Ureter (tissue), 1 donor: ENCODE results near the gene CENPF. TPM values are rescaled to one million over a fixed set of nuclear protein-coding genes. Genes with fewer than 3 reads are reported as not detected.

Experiments
- DNase-seq: peaks from one replicate; pipeline ENCODE4 v3.0.0-alpha.2; 2020; ENCODE audit warnings: low spot score
- total RNA-seq: library from RNA; stranded (reverse); gene quantifications from one replicate; pipeline ENCODE4 v1.2.4, GENCODE V29; 2023
- donor health status: DM: yes; HTN: yes; CAD: no.

The CENPF gene
- total RNA-seq, 1 donor from 2014 or later = 0.60 TPM

DNA sequence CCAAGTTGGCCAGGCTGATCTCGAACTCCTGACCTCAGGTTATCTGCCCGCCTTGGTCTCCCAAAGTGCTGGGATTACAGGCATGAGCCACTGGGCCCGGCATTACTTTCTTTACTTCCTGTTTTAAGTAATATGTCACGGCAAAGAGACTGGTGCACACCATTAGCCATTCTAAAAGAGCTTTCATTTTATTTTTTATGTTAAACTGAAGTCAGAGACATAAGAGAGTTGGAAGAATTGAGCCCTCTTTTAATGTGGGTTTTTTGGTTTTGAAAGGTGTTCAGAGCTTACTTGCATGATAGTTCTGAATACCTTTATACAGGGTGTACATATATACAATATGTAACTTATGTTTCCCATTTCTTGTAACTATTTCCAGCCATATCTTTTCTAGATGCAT lies 14.3 kb downstream of the CENPF start:
- no peak for DNase-seq

DNA sequence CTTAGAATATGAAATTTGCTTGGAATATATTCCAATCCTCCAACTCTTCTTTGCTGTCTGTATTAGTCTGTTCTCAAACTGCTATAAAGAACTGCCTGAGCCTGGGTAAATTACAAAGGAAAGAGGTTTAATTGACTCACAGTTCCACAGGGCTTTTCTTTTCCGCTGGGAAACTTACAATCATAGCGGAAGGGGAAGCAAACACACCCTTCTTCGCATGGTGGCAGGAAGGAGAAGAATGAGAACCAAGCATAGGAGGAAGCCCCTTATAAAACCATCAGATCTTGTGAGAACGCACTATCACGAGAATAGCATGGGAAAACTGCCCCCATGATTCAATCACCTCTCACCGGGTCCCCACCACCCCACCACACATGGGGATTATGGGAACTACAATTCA lies 14.8 kb downstream of the CENPF start:
- DNase-seq = no peak

DNA sequence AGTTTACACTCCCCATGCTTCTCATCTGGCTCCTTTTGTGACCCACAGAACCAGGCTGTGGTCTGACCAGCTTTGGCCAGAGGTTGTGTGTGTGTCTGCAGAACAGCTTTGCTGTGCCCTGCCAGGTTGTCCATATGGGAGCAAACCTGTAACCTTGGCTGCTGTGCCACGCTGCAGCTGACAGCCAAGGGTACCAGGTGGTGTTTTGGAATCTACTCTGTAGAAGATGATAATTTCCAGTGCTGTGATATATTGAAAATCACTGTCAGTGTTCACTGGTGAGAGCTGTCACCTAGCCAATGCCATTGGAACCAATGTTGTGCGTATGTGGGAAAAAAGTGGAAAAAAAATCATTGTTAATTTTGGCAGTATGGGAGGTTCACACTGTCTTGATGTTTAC lies 18.2 kb downstream of the CENPF start:
- no peak for DNase-seq

DNA sequence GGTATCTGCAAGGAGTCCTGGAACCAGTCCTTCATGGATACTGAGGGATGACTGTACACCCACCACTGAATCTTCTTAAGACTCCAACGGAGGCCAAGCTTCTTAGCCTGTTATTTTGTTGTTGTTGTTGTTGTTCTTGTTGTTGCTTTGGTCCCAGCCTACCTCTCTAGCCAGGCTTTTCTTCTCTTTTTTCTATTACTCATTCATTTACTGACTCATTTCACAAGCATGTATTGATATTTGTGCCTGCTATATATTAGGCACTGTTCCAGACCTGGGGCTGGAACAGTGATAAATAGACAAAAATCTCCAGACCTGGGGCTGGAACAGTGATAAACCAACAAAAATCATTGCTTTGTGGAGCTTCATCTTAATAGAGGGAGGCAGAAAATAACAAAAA lies 20.4 kb downstream of the CENPF start:
- no peak for DNase-seq

DNA sequence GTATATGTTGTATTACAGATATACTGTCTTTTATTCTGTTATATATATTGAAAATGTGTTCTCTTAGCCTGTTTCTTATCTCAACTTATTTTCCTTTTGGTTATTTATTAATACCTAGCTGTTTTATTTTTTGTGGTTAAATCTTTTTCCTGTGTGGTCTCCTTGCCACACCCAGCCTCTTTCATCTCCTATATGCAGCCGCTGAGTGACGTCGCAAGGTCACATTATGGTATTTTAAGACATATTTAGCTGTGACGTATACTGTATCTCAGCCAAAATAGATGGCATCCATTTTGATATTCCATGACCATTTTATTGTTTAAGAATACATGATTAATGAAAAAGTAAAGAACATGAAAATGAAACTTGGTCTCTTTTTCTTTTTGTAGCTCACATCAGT lies 29.1 kb downstream of the CENPF start:
- no peak for DNase-seq

DNA sequence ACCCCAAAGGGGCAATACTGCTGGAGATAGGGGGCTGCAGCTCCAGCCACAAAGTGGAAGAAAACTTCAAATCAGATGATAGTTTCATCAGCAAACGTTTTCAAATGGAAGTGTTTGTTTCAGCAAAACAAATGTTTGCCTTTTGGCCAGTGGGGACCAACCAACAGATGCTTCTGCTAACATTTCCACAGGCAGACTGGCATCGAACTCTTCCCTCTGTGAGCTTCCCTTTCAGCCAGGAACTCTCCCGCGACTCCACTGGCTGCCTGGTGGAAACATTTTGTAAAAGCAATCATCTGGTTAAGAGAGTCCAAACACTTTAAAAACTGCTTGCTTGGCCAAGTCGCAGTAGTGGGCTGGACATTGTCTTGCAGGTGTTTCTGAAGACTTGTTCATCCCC lies 30.7 kb downstream of the CENPF start:
- no peak for DNase-seq

DNA sequence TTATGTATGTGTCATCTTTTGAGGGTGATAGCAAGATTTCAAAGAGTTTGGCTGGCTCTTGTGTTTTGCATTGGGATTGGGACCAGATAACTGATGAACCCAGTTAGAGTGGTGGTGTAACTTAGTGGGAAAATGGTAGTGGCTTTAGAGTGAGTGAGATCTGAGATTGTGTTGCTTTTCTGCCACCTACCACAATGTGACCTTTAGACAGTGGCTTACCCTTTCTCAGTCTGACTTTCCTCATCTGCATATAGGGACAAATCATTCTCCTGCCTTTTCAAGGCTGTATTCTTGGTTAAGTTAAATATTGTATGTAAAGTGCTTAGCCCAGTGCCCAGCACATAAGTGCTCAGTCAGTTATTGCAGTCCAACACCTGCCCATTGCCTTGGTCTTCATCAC lies 31.3 kb downstream of the CENPF start:
- no peak for DNase-seq

DNA sequence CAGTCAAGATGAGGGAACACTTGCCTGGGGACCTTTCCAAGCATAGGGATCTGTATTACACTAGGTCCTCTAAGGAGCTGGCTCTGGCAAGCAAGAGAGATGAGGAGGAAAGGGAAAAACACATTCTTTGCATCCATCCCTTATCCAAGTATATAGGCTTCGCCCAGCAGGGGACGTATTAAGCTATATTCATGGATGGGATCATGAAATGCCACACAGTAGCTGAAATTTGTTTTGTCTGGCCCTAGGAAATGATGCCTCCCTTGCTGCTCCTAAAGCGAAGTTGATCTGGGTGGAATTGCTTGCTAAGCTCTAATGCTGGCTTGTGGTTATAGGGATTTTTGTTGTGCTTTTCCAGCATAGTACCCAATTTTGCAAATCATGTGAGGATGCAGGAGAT lies 32.1 kb downstream of the CENPF start:
- no peak for DNase-seq

DNA sequence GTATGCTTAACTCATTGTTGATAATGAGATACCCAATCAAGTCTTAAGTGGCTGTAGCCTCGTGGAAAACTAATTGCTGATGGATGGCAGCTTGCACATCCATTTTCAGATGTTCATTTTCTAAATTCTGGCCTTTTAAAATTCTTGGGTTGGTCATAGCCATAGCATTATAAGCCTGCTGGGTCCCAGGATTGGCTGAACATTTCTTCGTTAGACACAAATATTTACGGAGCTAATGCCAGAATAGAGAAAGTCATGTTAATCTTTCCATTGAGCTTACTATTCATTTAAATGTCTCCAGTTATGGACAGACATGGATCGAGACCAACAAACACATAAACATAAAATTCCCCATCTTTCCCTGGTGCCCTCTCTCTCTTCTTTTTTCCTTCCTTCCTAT lies 32.5 kb downstream of the CENPF start:
- no peak for DNase-seq

DNA sequence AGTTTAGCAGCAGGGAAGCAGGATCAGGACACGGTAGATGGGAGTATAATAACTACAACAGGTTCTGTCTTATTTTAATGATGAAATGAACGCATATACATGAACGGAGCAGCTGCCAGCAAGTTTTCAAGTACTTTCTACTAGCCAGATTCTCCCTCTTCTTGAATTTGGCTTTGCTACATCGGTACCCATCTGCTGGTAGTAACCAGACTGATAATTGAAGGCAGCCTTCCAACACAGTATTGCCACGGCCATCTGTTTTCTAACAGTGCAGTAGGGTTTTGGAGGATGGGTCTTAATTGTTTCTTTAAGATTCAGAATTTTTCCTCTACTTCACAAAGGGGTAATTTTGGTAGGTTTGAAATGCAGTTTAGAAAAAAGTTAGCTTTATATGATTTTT lies 33.4 kb downstream of the CENPF start:
- no peak for DNase-seq

DNA sequence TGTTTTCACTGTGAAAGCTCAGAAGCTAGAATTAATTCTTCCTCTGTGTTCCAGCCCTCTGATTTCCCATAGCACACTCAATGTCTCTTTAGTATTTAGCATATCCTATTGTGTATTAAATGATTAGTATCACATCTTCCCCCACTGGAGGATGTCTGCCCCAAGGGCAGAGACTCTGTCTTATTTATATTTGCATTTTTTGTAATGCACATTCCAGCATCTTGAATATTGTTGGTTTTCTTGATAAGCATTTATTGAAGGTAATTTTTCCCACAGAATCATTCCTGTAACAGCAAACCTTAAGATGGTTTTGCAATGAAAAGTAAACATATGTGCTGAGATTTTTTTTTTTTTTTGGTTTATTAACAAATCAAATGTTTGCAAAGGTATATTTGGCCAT lies 34.1 kb downstream of the CENPF start:
- DNase-seq = no peak

DNA sequence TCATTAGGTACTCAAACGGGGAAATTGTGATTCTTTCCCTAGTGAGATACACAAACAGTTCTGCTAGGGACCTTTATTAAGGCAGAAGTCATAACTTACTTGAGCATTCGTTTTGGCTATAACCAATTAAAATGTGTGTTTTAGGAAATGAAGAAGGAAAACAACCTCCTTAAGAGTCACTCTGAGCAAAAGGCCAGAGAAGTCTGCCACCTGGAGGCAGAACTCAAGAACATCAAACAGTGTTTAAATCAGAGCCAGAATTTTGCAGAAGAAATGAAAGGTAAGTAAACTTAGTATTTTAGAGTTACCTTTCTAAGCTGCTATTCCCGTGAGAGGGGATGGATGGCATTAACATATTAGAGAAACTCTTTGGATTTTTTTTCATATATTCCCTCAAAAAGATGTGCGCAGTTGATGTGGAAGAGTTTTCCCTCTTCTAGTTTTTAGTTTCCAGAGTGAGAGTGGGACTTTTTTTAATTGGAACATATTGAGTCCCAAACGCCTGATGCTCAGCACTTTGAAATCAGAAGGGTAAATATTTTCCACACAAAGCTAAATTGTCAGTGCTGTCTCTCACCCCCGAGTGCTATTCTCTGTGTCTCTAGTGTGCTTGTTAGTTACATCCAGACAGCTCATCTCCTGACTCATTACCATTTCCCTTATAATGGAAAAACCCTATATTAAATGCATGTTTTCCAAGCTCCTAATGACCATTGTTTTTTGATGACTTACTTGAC lies 34.9 kb downstream of the CENPF start:
- DNase-seq = no peak

DNA sequence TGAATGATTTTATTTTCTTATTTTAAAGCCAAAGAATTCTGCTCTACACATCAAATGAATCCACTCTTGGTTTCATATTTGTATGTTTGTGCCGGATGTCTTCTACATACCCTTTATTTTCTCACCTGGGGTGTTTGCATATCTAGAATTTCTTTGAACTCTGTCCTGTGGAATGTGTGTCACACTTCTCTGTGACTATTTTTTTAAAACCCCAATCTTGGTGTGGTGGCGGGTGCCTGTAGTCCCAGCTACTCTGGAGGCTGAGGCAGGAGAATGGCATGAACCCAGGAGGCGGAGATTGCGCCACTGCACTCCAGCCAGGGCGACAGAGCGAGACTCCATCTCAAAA lies 35.4 kb downstream of the CENPF start:
- no peak for DNase-seq

DNA sequence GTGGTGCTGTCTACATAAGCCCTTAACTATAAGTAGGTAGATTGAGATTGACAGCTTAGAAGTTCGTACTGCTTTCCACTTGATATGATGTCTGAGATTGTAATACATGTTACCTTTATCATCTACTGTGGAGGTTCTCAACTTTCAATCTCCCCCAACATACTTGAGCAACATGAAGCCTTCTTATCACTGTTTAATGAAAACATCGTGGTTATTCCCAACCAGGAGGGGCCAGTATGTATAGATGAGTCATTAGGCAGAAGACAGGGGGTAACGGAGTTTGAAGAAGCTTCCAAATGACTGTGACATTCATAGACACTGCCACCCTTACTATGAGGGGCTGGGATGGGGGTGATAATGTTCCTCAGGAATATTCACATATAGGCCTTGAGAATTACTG lies 36.0 kb downstream of the CENPF start:
- no peak for DNase-seq

DNA sequence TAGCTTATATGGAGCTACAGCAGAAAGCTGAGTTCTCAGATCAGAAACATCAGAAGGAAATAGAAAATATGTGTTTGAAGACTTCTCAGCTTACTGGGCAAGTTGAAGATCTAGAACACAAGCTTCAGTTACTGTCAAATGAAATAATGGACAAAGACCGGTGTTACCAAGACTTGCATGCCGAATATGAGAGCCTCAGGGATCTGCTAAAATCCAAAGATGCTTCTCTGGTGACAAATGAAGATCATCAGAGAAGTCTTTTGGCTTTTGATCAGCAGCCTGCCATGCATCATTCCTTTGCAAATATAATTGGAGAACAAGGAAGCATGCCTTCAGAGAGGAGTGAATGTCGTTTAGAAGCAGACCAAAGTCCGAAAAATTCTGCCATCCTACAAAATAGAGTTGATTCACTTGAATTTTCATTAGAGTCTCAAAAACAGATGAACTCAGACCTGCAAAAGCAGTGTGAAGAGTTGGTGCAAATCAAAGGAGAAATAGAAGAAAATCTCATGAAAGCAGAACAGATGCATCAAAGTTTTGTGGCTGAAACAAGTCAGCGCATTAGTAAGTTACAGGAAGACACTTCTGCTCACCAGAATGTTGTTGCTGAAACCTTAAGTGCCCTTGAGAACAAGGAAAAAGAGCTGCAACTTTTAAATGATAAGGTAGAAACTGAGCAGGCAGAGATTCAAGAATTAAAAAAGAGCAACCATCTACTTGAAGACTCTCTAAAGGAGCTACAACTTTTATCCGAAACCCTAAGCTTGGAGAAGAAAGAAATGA lies 37.6 kb downstream of the CENPF start:
- no peak for DNase-seq

DNA sequence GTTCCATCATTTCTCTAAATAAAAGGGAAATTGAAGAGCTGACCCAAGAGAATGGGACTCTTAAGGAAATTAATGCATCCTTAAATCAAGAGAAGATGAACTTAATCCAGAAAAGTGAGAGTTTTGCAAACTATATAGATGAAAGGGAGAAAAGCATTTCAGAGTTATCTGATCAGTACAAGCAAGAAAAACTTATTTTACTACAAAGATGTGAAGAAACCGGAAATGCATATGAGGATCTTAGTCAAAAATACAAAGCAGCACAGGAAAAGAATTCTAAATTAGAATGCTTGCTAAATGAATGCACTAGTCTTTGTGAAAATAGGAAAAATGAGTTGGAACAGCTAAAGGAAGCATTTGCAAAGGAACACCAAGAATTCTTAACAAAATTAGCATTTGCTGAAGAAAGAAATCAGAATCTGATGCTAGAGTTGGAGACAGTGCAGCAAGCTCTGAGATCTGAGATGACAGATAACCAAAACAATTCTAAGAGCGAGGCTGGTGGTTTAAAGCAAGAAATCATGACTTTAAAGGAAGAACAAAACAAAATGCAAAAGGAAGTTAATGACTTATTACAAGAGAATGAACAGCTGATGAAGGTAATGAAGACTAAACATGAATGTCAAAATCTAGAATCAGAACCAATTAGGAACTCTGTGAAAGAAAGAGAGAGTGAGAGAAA lies 38.4 kb downstream of the CENPF start:
- no peak for DNase-seq

DNA sequence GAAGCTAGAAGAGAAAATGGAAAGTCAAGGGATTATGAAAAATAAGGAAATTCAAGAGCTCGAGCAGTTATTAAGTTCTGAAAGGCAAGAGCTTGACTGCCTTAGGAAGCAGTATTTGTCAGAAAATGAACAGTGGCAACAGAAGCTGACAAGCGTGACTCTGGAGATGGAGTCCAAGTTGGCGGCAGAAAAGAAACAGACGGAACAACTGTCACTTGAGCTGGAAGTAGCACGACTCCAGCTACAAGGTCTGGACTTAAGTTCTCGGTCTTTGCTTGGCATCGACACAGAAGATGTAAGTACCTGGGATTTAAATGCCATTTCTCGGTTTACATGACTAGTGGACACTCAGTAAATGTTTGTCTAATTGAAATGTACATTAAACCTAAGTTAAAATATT lies 40.0 kb downstream of the CENPF start:
- no peak for DNase-seq

DNA sequence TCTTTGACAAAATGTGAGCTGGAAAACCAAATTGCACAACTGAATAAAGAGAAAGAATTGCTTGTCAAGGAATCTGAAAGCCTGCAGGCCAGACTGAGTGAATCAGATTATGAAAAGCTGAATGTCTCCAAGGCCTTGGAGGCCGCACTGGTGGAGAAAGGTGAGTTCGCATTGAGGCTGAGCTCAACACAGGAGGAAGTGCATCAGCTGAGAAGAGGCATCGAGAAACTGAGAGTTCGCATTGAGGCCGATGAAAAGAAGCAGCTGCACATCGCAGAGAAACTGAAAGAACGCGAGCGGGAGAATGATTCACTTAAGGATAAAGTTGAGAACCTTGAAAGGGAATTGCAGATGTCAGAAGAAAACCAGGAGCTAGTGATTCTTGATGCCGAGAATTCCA lies 42.7 kb downstream of the CENPF start:
- DNase-seq = no peak

DNA sequence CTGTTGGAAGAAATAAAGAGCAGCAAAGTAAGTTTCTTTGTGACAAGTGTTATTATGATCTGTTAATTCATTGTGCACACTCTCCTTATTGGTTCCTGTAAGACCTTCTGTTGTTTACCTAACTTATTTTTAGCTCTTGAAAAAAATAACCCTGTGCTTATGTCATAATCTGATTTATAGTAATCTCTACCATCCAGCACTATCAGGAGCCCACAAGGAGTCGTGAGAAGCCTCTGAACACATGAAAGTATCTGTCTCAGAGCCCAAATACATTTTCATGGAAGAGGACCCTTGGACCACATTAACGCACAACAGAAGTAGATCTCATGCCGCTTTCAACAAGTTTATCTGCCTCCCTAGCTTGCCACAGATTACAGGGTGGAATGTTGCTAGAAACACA lies 45.8 kb downstream of the CENPF start:
- DNase-seq = no peak

DNA sequence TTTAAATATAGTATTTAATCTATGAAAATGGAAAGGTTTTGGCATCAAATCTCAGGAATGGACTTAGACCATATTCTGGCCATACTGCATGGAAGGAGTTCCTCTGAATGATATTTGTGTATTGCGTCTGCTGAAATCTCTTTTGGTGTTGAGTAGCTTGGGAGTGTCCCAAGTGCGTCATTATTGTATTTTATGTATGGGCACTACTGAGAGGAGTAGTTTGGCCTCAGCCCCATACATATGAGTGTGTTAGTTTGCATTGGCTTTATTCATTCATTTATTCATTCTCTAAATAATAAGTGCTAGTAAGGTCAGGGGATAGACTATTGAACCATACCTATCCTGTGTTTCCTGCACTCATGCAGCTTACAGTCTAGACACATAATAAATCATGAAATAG lies 46.6 kb downstream of the CENPF start:
- no peak for DNase-seq

DNA sequence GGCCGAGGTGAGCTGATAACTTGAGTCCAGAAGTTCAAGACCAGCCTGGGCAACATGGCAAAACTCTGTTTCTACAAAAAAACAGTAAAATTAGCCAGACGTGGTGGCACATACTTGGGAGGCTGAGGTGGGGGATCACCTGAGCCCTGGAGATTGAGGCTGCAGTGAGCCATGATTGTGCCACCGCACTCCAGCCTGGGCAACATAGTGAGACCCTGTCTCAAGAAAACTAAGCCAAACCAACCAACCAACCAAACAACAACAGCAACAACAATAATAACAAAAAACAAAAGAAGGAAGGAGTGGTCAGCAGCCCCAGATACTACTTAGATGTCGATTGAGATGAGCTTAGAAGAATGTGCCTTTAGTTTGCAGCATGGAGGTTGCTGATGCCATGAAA lies 47.7 kb downstream of the CENPF start:
- no peak for DNase-seq

DNA sequence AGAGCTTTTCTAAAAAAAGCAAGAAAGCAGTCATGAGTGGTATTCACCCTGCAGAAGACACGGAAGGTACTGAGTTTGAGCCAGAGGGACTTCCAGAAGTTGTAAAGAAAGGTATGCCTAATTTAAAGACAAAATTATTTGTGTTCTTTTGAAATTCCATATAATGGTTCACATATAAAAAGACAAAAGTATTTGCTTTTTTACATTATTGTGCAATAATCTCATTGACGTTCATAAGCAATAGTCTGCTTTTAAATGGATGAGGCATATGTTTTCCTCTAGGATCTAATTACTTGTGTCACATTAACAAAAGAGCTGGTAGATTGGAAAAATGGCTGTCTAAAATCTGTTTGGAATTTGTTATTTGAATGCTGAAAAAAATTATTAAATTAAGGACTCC lies 54.3 kb downstream of the CENPF start:
- DNase-seq = no peak

DNA sequence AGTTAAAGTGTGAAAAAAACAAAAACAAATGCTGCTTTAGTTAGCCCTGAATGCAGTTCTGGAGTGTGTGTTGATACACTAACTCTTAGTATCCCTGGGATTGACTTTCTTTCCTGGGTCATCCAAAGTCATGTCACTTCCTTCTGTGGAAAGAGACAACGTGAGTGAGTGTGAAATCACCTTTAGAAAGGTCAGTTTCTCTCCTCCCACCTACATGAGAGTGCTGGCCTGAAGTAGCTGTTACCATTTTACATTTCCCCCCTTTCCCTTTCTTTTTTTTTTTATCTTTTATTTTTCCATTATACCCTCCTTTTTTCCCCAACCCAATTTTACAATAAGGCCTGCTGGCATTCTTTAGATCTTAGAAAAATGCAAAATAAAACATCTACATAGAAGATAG lies 55.2 kb downstream of the CENPF start:
- no peak for DNase-seq
